Measurements from ENCODE around the gene SNX9.

The SNX9 gene

GRCh38 chr6:157987788-157988699 lies 165.0 kb downstream of the SNX9 start:
- H3K9ac ChIP-seq (ENCODE audit: low read length in 2 of 2) = no peak overlapping the region
- H3K9me3 ChIP-seq (ENCODE audit: control insufficient read depth in 2 of 2, low read length in 2 of 2) = no peaks in the 10 kb centered on the region
- no peaks in the 10 kb centered on the region for H3K36me3 ChIP-seq (ENCODE audit: control insufficient read depth in 2 of 2, insufficient read depth in 2 of 2, low read length in 2 of 2)
- peaks cover 24% of the 10 kb centered on the region for H3K4me1 ChIP-seq (ENCODE audit: control insufficient read depth, insufficient read depth, low read length)
- no peak overlapping the region for H3K4me3 ChIP-seq (ENCODE audit: low read length in 2 of 2)
- no peak overlapping the region for H3K27ac ChIP-seq (ENCODE audit: low read length)
- no peaks in the 10 kb centered on the region for H3K27me3 ChIP-seq (ENCODE audit: control insufficient read depth in 1 of 2, insufficient read depth in 2 of 2, low read length in 2 of 2)

DNA sequence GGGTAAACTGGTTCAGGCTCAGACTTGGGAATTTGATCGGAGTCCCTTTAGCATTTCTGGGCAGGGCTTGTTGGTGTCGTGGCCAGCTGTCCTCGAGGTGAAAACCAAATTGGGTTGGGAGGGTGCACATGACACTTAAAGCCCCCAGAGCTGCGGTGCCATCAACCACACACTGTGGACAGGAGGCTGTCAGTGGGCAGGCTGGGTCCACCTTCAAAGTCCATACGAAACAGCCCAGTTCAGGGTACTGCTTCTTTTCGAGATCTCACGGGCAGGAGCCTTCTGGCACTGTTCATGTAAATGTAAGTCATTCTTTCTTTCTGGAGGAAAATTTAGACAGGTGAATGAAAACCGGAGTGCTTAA lies 165.6 kb downstream of the SNX9 start:
- Histone ChIP-seq H3K9me3 (ENCODE audit: control insufficient read depth in 2 of 2, low read length in 2 of 2) (no peaks in the 10 kb centered on the region), H3K27me3 (ENCODE audit: control insufficient read depth in 1 of 2, insufficient read depth in 2 of 2, low read length in 2 of 2) (no peaks in the 10 kb centered on the region), H3K27ac (ENCODE audit: low read length) (no peak overlapping the region), H3K4me3 (ENCODE audit: low read length in 2 of 2) (no peak overlapping the region), H3K36me3 (ENCODE audit: control insufficient read depth in 2 of 2, insufficient read depth in 2 of 2, low read length in 2 of 2) (no peaks in the 10 kb centered on the region), H3K4me1 (ENCODE audit: control insufficient read depth, insufficient read depth, low read length) (peaks cover 24% of the 10 kb centered on the region), H3K9ac (ENCODE audit: low read length in 2 of 2) (no peak overlapping the region)

- H3K9ac ChIP-seq (ENCODE audit: low read length in 2 of 2) = no peak overlapping the region
- H3K36me3 ChIP-seq (ENCODE audit: control insufficient read depth in 2 of 2, insufficient read depth in 2 of 2, low read length in 2 of 2) = no peaks in the 10 kb centered on the region
- H3K9me3 ChIP-seq (ENCODE audit: control insufficient read depth in 2 of 2, low read length in 2 of 2) = no peaks in the 10 kb centered on the region
- no peak overlapping the region for H3K27ac ChIP-seq (ENCODE audit: low read length)
- peaks cover 22% of the 10 kb centered on the region for H3K4me1 ChIP-seq (ENCODE audit: control insufficient read depth, insufficient read depth, low read length)
- H3K4me3 ChIP-seq (ENCODE audit: low read length in 2 of 2) = peak overlapping the region in 1 of 2 donors; percentile 15
- H3K27me3 ChIP-seq (ENCODE audit: control insufficient read depth in 1 of 2, insufficient read depth in 2 of 2, low read length in 2 of 2) = no peaks in the 10 kb centered on the region
These were observed 166.7 kb downstream of the SNX9 start for GRCh38 chr6:157989541-157990289.

DNA sequence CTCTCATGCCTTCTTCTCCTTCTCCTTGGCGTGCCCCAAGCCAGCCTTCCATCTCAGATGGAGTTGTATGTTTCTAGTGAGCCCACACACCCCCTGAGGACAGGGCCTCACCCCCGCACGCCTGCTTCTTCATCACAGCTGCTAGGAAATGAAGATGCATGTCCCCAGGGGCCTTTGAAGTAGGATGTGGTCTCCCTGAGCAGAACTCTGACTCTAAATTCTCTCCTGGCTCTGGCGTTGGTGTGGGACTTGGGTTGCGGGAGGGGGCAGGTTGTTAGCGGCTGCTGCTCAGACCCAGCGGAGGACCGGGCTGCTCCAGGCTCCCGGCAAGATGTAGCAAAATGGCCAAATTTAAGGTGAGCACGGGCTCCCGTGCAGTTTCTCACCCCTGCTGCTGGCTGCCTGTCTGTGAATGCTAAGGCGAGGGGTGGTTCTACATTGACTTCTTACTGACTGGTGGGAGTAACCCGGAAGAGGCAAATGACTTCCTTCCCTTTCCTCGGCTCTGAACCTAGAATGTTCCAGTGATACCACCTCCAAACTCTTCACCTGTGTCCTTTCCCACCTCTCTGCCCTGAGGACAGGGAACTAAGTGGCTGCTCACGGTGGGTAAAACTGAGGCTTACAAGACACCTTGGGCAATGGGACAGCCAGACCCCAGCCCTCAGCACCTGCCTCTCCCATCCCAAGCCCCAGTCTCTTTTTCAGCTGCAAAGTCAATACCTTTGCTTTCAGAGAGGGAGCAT lies 167.4 kb downstream of the SNX9 start:
- H3K36me3 ChIP-seq (ENCODE audit: control insufficient read depth in 2 of 2, insufficient read depth in 2 of 2, low read length in 2 of 2) = no peaks in the 10 kb centered on the region
- H3K9me3 ChIP-seq (ENCODE audit: control insufficient read depth in 2 of 2, low read length in 2 of 2) = no peaks in the 10 kb centered on the region
- H3K27ac ChIP-seq (ENCODE audit: low read length) = no peak overlapping the region
- H3K4me1 ChIP-seq (ENCODE audit: control insufficient read depth, insufficient read depth, low read length) = peaks cover 22% of the 10 kb centered on the region
- no peaks in the 10 kb centered on the region for H3K27me3 ChIP-seq (ENCODE audit: control insufficient read depth in 1 of 2, insufficient read depth in 2 of 2, low read length in 2 of 2)
- no peak overlapping the region for H3K9ac ChIP-seq (ENCODE audit: low read length in 2 of 2)
- no peak overlapping the region for H3K4me3 ChIP-seq (ENCODE audit: low read length in 2 of 2)

DNA sequence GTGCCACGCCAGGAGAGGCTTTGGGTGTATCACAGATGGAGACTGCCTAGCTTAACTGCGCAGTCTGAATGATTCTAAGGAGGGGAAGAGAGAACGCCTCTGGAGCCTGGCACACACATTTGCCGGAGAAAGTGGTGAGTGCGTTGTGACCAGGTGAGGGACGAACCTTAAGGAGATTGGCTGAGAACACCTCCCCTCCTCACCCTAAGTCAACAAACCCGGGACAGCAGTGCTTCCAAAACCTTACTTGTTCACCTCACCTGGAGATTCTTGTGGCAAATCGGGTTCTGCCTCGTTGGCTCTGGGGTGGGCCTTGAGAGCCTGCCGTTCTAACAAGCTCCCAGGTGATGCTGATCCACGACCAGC lies 168.0 kb downstream of the SNX9 start:
- H3K4me3 ChIP-seq (ENCODE audit: low read length in 2 of 2) = no peak overlapping the region
- H3K4me1 ChIP-seq (ENCODE audit: control insufficient read depth, insufficient read depth, low read length) = peaks cover 22% of the 10 kb centered on the region
- no peaks in the 10 kb centered on the region for H3K27me3 ChIP-seq (ENCODE audit: control insufficient read depth in 1 of 2, insufficient read depth in 2 of 2, low read length in 2 of 2)
- no peaks in the 10 kb centered on the region for H3K36me3 ChIP-seq (ENCODE audit: control insufficient read depth in 2 of 2, insufficient read depth in 2 of 2, low read length in 2 of 2)
- no peak overlapping the region for H3K9ac ChIP-seq (ENCODE audit: low read length in 2 of 2)
- no peaks in the 10 kb centered on the region for H3K9me3 ChIP-seq (ENCODE audit: control insufficient read depth in 2 of 2, low read length in 2 of 2)
- H3K27ac ChIP-seq (ENCODE audit: low read length) = no peak overlapping the region

- H3K4me1 ChIP-seq (ENCODE audit: control insufficient read depth, insufficient read depth, low read length) = peaks cover 25% of the 10 kb centered on the region
- H3K27ac ChIP-seq (ENCODE audit: low read length) = no peak overlapping the region
- peaks cover 0 to 4% of the 10 kb centered on the region in 2 donors for H3K36me3 ChIP-seq (ENCODE audit: control insufficient read depth in 2 of 2, insufficient read depth in 2 of 2, low read length in 2 of 2)
These were observed 170.0 kb downstream of the SNX9 start for GRCh38 chr6:157993076-157993475.

DNA sequence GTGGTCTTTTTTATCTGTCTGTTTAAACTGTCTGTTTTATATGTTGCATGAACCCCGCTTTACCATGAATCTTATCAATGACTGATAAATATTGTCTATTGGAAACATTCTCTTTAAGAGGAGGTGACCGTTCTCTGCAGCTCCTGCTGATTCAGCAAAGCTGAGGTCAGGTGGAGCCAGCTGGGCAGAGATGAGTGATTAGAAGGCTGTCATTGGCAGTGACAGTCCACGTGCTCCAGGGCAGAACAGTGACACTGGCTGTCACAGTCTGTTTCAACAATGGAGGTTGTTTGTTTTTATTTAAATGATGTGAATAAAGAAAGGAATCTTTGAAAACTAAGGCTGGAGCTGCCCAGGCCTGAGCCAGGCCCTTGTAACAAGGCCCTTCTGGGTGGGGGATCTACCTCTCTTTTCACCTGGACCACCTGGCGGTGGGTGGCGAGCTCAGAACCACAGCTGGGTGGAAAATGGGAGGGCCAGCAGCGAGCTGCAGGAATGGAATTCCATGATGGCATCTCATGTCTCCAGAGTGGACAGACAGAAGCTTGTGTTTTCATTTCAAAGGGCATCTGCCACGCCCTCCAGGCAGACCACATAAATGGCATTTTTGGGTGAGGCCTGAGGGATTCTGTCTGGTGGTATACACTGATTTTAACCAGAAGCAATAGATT lies 171.2 kb downstream of the SNX9 start:
- H3K9ac ChIP-seq (ENCODE audit: low read length in 2 of 2) = no peak overlapping the region
- H3K4me1 ChIP-seq (ENCODE audit: control insufficient read depth, insufficient read depth, low read length) = peaks cover 23% of the 10 kb centered on the region
- peaks cover 0 to 4% of the 10 kb centered on the region in 2 donors for H3K36me3 ChIP-seq (ENCODE audit: control insufficient read depth in 2 of 2, insufficient read depth in 2 of 2, low read length in 2 of 2)
- H3K9me3 ChIP-seq (ENCODE audit: control insufficient read depth in 2 of 2, low read length in 2 of 2) = no peaks in the 10 kb centered on the region
- no peak overlapping the region for H3K27ac ChIP-seq (ENCODE audit: low read length)
- no peaks in the 10 kb centered on the region for H3K27me3 ChIP-seq (ENCODE audit: control insufficient read depth in 1 of 2, insufficient read depth in 2 of 2, low read length in 2 of 2)
- H3K4me3 ChIP-seq (ENCODE audit: low read length in 2 of 2) = no peak overlapping the region

More at GRCh38 chr6:157993076-157993475, 170.0 kb downstream of the SNX9 start:
- Histone ChIP-seq H3K27me3 (ENCODE audit: control insufficient read depth in 1 of 2, insufficient read depth in 2 of 2, low read length in 2 of 2) (no peaks in the 10 kb centered on the region), H3K9ac (ENCODE audit: low read length in 2 of 2) (no peak overlapping the region), H3K9me3 (ENCODE audit: control insufficient read depth in 2 of 2, low read length in 2 of 2) (no peaks in the 10 kb centered on the region), H3K4me3 (ENCODE audit: low read length in 2 of 2) (no peak overlapping the region)

All from stomach smooth muscle (tissue), 2 donors.